Measurements from ENCODE around the gene ASB18.

The ASB18 gene

DNA sequence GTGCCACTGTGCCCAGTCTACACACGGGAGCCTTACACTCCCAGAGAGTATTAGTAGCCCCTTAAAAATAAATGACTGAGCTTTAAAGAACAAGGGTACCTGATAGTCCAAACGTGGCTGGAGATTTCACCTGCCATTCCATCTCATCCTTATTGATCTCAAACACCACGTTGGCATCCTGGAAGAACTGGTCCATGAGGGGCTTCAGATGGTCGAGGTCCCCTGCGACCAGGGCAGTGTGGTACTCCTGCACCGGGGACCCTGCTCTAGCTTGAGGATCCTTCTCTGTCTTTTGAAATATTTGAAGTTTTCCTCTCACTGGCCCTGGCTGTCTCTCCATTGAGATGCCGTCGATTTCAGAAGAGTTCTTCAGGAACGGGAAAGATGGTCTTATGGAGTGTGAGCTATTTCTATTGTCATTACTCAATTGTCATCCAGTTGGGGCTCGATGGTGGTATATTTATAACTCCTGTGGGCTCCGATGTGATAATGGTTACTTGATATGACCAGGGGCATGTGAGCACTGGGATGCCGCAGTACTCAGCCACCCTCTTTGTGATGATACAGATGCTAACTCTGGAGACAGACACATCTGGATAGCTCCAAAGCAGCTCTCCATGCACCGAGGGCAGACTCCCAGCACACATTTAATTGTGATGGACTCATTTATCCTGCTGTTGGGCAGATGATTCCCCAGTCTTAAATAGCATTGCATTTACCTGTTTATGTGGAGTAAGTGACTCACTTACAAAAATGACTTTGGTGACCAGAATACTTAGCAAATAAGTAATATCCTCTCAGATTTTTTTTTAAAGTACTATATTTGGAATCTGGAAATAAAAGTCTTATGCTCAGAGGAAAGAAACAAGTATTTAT, 22.8 kb downstream of the ASB18 start:
- no peak for DNase-seq

DNA sequence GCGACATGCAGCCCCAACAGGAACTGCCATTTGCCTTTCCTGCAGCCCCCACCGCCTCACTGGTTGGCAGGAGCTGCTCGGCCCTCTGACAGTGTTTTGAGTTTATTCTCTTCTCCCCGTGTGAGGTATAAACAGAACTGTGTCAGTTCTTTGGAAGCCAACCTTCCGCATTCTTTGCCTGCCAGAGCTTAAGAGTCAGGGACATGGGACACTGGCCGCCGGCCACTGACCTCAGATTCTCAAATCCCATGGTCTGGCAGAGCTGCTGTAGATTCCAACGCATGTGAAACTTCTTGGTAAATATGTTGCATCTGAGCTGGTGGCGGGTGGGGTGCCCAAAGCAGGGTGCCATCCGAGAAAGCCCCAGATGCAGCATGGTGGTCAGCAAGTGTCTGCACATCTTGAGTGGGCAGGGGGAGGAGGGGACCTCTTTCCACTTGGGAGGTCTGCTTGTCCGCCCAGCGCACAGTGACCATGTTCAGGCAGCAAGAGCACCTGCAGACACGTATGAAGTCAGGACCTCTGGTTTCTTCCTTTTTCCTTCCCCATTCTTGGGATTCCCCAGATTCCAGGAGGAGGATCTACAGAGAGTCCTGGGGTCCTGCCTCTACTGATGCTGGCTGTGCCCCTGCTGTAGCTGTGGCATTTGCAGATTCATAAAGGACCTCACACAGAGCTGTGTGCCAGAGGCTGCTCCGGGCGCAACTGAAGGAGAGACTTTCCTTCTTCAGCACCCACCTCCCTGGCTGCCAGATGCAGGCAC, 23.8 kb downstream of the ASB18 start:
- DNase-seq: no peak

DNA sequence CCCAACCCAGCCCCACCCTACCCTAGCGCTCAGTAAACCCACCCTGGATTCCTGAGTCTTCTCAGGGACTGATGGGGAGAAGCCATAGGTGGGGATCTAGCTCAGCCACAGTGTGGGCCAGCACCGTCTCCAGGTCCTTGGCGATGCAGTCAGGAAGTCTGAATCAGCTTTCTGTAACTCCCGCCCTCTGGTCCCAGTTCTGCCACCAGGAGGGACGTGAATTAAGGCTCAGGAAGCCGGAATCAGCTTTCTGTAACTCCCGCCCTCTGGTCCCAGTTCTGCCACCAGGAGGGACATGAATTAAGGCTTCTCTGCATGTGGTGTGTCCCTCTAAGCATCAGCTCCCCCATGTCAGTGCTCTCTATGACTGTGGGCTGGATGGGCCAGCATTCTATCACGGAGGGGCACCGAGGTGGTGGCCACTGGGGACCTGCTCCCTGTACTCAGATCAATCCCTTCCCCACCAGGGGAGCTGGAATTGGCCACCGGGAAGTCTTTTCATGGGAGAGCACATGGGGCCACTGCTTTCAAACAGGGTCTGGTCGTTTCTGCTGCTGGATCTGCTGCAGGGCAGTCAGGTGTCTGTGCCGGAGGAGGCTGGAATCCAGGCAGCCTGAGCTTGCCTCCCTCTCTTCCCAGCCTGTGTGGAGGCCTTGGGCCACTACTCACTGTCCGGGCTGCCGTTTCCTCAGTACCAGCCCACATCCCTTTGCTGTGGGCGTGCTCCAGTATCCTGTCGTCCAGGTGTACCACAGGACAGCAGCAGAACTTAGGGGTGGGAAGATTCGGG, 24.7 kb downstream of the ASB18 start:
- no peak for DNase-seq

DNA sequence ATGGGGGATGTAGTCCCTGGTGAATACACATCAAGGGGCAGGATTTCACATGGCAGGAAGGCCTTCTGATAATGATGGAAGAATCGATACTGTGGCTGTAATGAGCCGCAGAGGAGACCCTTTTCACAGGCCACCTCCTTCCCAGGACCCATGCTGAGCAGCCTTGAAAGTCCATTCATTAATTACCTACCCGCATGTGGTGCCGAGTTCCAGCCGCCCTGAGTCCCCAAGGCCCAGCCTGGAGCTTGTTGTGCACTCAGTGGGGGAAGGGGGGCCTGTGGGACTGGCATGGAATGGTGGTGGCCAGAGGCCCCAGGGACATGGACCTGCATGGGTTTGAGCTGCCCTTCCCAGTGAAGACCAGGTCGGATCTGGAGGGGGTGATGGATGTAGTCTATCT, 25.5 kb downstream of the ASB18 start:
- no peak for DNase-seq

DNA sequence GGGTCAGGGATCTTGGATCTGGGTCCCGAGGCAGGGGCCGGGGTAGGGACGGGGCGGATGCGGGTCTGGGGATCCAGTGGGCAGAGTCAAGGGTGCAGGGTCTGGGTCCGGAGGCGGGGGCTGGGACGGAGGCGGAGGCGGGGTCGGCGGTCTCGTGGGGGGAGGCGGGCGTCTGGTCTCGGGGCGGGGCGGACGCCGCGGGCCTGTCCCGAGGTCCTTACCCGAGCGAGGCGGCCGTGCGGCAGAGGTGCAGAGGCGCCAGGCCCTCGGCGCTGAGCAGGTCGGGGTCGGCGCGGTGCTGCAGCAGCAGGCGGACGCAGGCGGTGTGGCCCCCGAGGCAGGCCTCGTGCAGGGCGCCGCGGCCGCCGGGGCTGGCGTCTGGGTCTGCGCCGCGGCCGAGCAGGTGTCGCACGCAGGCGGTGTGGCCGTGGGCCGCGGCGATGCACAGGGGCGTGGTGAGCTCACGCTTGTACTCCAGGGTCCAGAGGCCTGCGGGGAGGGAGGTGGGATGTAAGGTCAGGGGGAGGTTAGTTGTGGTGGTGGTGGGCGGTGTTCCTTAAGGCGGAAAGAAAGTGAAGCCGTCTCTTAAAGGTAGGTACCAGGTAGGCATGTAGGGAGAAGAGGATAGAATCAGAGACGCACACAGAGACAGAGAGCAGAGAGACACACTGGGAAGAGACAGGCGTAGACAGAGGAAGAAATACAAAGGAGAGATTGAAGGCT, 26.6 kb downstream of the ASB18 start:
- no peak for DNase-seq

DNA sequence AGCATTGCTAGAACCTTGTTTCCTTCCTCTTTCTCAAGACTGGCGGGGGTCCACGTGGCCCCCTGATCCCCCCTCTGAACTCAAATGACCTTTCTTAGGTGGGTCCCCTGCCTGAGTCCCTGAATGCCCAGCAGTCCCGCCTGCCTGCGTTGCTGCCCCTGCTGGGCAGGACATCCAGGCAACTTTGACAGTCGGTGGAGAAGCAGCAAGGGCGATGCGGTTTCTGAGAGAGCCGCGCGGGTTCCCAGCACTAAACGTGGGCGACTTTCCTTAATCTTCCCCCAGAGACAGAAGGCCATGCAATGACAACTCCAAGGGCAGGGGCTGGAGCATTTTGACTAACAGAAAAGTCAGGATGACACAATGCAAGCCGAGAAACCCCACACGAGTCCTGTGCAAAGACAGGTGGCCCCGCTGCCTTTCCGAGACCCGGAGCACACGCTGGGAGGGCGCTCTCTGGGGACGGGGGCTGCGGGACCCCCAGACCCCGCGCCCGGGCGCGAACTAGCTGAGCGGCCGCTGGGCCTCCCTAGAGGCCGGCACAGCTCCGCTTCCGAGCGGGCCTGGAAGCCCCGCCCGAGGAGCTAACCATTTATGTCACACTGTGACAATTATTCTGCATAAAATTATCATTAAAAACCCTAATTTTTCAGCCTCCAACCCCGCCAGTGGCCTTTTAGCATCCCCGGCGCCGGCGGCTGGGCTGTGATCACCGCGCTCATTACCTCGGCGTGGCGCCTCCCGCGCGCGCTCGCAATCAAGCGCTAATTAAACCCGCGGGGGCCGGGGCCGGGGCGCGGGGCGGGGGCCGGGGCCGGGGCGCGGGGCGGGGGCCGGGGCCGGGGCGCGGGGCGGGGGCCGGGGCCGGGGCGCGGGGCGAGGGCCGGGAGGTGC, 27.4 kb downstream of the ASB18 start:
- DNase-seq: no peak

DNA sequence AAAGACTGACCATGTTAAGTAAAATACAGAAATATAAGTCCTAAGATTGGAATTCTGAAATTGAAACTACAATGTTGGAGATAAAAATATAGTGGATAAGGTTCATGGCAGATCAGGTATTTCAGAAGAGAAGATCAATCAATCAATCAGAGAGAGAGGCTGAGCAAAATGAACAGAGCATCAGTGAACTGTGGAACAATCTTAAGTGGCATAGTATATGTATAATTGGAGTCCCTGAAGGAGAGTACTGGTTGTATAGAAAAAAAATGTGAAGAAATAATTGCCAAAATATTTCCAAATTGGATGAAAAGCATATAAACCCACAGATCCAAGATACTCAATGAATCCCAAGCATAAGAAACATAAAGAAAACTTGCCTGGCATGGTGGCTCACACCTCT, 35.0 kb downstream of the ASB18 start:
- DNase-seq: no peak

DNA sequence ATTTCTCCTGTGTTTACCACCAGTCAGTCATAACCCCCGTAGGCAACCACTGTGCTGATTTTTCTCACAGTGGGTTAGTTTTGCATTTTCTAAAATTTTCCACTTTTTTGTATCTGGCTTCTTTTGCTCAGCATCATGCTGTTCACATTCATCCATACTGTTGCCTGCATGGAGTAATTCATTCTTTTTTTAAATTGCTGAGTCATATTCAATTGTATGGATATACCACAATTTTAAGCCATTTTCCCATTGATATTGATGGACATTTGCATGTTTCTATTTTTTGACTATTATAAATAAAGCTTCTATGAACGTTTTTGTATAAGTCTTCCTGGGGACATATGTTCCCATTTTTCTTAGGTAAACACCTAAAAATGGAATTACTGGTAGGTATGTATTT, 40.5 kb downstream of the ASB18 start:
- DNase-seq: no peak

DNA sequence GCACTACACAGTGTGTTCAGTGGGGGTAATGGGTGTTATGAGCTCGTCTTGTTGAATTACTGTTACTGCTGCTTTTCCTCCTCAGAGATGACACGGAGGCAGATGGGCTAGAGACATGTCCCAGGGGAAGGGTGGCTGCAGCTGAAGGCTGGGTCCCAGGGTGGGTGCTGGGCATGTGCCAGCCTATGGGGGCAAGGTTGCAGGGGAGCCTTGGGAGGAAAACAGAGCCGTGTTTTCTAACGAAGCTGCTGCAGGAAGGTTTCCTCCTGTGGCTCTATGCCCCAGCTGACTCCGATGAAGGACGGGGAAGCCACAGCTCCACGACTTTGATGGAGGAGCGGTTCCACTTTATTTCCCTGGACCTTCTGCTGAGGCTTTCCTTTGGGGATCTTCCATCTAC, 42.4 kb downstream of the ASB18 start:
- no peak for DNase-seq

DNA sequence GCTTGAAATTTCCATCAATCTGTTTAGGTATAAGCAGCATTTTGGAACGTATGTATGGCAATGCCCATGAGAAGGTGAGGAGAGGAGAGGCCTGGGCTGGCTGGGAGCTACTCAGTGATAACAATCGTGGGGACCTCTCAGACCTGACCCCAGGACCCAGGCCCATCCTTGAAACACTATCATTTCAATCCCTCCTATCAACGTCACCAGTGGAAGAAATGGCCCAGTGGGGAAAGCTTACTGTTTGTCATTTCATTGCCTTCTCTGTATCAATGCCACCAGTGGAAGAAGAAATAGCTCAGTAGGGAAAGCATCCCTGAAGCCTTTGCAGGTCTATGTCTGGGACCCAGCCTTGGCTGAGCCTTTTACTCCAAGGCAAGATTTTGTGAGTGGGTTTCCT, 44.8 kb downstream of the ASB18 start:
- no peak for DNase-seq

DNA sequence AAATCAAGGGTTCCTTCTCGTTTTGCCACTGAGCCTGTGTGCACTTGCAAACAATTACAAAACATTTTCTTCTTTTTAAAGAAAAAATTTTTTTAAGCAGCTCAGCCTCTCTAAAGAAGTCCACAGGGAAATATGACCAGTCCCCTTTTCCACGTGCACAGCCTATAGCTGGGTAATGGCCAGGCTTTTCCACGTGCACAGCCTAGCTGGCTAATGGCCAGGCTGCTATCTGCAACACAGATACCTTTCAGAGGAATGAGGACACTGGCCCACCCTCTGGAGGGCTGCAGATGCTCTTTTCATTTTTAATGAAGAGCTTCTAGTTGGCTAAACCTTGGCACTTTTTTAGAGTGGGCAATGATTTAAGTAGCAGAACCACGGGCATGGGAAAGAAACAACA, 46.3 kb downstream of the ASB18 start:
- no peak for DNase-seq

DNA sequence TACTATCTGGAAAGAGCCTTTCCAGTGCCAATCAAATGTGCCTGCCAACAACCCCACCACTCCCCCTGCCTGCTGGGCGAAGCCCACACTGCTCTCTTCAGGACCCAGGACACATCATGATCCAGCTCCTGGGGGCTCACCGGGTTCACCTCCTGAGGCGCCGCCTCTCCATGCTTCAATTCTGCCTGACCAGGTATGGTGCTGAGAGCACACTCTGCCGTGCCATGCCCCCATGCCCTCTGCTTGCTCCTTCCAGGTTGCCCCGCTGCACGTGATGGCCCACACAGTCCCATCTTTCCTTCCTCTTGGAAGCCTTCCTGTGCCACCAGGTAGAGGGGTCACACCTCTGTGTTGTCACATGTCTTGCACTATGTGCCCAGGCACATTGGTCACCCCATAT, 47.5 kb downstream of the ASB18 start:
- DNase-seq: no peak

DNA sequence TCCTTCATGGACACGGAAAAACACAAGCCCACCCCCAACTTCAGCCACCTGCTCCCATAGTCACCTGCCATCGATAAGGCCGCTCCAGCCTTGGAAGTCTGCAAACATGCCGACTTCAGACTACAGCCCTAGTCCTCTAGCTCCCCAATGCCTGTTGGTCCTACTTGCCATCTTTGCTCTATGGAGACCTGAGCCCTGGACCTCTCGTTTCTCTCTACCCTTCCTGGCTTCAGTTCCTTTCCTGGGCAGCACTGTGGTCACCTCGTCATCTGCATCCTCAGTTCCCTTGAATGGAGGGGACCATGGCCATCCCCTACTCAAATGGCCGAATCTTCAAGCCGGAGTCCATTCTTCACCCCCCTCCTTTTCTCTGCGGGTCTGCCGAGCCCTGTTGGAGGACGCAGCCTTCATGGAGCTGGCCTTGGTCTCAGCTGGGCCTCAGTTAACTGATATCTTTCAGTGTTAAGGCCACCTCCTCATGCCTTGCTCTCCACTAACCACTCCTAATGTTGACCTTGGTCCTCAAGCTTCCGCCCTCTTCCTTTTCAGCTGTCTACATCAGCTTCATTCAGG, 48.4 kb downstream of the ASB18 start:
- DNase-seq: no peak

DNA sequence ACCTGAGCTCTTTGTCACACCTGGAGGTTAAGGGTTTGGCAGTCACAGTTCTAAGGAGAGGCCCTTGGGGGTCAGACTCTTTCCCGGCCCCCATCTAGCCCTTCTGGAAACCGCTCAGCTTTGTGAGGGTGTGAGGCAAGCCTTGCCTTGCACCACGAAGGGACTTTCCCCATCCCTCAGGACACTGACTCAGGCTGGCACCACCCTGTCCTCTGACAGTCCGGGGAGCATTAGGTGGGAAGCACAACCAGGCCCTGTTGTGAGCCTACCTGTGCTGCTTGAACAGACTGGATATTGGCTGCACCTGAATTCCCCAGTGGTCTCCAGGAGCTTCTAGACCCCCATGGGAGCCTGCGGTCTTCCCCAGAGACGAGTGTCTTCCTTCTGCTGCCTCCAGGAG, 49.0 kb downstream of the ASB18 start:
- DNase-seq: no peak

DNA sequence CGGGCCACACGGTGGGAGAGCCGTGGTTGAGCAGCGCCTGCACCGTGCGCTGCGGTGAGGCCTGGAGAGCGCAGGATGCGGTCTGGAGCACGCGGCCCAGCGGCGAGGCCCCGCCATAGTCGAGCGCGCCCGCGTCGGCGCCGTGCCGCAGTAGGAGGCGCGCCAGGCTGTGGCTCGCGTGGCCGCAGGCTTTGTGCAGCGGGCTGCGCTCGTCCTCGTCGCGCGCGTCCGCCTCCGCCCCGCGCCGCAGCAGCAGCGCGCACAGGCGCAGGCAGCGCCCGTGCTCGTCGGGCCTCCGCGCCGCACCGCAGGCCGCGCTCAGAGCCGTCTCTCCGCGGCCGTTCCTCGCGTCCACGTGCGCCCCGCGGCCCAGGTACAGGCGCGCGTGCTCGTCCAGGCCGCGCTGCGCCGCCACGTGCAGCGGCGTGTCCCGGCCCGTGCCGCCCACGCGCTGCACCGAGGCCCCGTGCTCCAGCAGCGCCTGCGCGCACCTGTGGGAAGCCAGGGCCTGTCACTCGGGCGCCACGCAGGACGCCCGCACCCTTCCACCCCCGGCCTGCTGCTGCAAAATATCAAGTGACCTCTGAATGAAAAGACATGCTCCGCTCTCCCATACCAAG, 49.7 kb downstream of the ASB18 start:
- no peak for DNase-seq

DNA sequence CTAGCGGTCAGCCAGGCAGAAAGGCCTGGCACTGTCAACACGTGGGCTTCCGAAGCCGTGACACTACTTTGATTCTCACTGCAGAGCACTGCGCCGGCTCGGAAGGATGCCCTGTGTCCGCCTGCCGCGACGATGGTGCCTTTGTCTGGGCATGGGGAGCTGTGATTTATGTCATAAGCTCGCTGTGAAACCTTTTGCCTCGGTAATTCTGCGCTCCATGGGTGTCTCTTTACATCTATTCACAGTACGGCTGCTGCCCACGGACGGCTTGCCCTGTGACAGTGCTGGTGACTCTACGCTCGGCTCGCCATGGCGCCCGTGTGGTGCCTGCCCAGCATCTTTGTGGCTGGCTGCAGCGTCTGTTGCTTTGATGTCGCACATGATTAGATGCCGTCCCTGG, 52.9 kb downstream of the ASB18 start:
- DNase-seq: no peak

DNA sequence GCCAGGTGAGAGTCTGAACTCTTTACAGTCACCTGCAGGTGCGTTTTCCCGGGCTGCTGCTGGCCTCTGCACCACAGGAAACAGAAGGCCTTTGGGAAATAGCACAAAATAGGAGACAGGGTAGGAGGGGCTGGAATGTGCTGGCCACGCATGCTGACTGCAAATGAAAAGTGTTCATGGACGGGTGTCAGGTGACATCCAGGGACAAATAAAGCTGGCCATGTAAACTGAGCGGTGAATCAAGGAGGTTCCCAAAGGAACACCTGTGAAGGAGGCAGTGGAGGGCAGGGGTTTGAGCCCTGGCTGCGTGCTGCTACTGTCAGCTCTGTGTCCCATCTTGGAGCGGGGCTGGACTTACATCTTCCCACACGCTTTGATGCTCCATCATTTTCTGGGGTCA, 53.7 kb downstream of the ASB18 start:
- no peak for DNase-seq

DNA sequence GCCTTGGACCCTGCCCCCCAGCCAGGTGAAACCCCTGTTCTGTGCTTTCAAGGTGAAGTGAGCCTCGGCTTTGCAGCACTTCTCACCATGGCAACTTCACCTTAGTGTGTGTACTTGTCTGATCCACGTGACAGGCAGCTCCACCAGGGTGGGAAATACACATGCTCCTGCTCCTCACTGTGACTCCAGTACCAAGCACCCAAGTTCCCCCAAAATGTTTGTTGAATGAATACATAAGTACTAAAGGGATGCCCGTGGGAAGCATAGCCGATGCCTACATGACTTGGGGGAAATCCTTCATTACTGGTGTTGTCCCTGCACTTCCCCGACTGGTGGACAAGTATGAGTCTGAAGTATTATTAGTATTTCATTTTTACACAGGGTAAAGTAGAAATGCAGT, 54.2 kb downstream of the ASB18 start:
- no peak for DNase-seq

DNA sequence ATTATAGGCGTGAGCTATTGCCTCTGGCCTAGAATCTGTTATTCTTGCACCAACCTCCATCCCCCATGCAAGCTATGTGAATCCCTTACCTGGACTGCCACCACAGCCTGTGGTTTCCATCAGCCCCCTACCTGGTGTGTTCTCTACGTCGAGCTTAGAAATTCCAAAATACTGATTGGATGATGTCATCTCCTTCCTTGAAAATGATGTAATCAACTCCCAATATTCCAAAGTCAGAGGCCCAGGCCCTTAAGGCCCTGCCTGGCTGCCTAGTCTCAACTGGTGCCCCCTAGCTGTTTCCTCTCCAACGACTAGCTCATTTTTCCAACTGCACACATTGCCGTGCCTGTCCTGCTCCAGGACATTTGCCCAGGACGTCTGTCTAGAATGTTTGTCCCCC, 54.7 kb downstream of the ASB18 start:
- DNase-seq: no peak

DNA sequence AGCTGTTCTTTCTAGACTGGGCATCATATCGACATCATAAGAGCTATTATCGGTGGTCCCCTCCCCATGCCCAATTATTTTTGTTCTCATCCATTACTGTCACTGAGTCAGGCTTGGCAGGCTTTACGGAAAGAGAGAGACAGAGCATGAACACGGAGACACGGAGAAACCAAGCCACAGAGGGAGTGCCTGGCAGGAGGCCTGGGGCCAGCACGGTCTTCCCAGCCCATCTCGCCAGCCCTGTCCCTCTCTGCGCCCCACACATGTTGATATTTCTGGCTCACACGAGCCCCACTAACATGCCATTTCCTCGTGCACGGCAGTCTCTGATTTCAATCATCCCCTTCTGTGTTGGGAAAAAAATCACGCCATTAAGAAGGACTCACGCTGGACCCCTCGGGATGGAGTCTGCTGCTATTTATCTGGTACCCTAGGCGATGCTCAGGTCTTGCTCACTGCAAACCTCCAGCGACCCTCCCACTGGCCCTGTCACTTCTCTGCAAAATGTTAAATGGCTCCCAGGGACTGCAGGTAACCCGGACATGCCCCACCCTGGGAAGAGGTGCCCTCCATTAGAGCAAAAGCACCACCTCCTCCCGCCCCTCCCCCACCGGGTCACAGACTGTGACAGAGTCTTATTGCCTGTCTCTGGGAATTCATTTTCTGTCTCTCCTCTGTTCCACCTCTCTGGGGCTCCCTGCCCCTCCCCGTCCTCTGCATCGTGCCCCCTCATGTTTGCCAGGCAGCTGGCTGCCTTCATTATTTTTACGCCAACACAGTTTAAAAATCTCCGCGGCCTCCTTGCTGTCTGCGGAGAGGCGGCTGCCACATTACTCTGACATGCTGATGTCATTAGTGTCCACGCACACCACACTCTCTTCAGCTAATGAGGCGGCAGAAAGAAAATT, 55.9 kb downstream of the ASB18 start:
- no peak for DNase-seq
